ENCODE results near the gene IARS1. TPM values are rescaled to one million over a fixed set of nuclear protein-coding genes. Genes with fewer than 3 reads are reported as not detected.

IARS1 gene
- total and polyA plus RNA-seq, 3 donors from 2014 or later: 57.2 to 143 (median 112) TPM

- intact Hi-C loops (cut with DNase I; ENCODE audit: low total_unique reads): no loop called here
- H3K36me3 ChIP-seq (ENCODE audit: low read depth, missing control alignments): no peaks in the 10 kb centered on the region
Measured at GRCh38 chr9:92325269-92325990, 31.9 kb upstream of the IARS1 start, which contains the start of the genes CENPP and NOL8. TSS of gene CENPP (plus strand) at chr9:92325953. TSS of gene NOL8 (minus strand) at chr9:92325350. CDS start at chr9:92324161, 1,189 bp downstream.

GRCh38 chr9:92324889-92325268, 31.4 kb upstream of the IARS1 start:
- Histone ChIP-seq H3K4me1 (peaks cover 13% of the 10 kb centered on the region), H3K4me3 (peak overlapping the region; percentile 72 to 81), H3K27me3 (no peaks in the 10 kb centered on the region), H3K27ac (peak overlapping the region; percentile 94 to 97), H3K9me3 (no peaks in the 10 kb centered on the region), H3K36me3 (ENCODE audit: low read depth, missing control alignments) (no peaks in the 10 kb centered on the region)
- intact Hi-C loops (cut with DNase I; ENCODE audit: low total_unique reads): no loop called here
- WGBS, 2 donors: 0% methylated on average over 11 to 12 of the region's 12 CpGs
- DNase-seq: no peak
- TF ChIP-seq CTCF (IDR thresholded peaks at IDR 0.05) (no peak), POLR2A (IDR thresholded peaks at IDR 0.05) (no peak)

More at GRCh38 chr9:92325269-92325990, 31.9 kb upstream of the IARS1 start, which contains the start of the genes CENPP and NOL8:
- Histone ChIP-seq H3K4me1 (peaks cover 13% of the 10 kb centered on the region), H3K9me3 (no peaks in the 10 kb centered on the region), H3K27me3 (no peaks in the 10 kb centered on the region), H3K4me3 (peak within 1 kb of the TSS; percentile 72 to 81), H3K27ac (peak within 1 kb of the TSS; percentile 94 to 97)
- 0% methylated on average over 31 to 33 of the region's 55 CpGs for WGBS, 2 donors
- peak; percentile 94 for DNase-seq
- TF ChIP-seq CTCF (IDR thresholded peaks at IDR 0.05): peak in 1 of 3 experiments; percentile 16
- TF ChIP-seq POLR2A (IDR thresholded peaks at IDR 0.05): no peak

GRCh38 chr9:92324431-92324830, 30.9 kb upstream of the IARS1 start:
- 15 to 16% methylated on average over 2 of the region's 2 CpGs for WGBS, 2 donors
- no peak for DNase-seq
- TF ChIP-seq CTCF (IDR thresholded peaks at IDR 0.05) (no peak), POLR2A (IDR thresholded peaks at IDR 0.05) (no peak)
- intact Hi-C loops (cut with DNase I; ENCODE audit: low total_unique reads): no loop called here
- Histone ChIP-seq H3K4me3 (peak overlapping the region; percentile 72 to 81), H3K27me3 (no peaks in the 10 kb centered on the region), H3K9me3 (no peaks in the 10 kb centered on the region), H3K4me1 (peaks cover 13% of the 10 kb centered on the region), H3K36me3 (ENCODE audit: low read depth, missing control alignments) (no peaks in the 10 kb centered on the region), H3K27ac (no peak overlapping the region)

GRCh38 chr9:92315456-92315855, 22.0 kb upstream of the IARS1 start:
- Histone ChIP-seq H3K9me3 (no peaks in the 10 kb centered on the region), H3K27ac (no peak overlapping the region), H3K4me1 (no peaks in the 10 kb centered on the region), H3K36me3 (ENCODE audit: low read depth, missing control alignments) (no peaks in the 10 kb centered on the region), H3K27me3 (no peaks in the 10 kb centered on the region), H3K4me3 (no peak overlapping the region)
- 94 to 97% methylated on average over 5 of the region's 5 CpGs for WGBS, 2 donors
- no peak for DNase-seq
- intact Hi-C loops (cut with DNase I; ENCODE audit: low total_unique reads): no loop called here
- TF ChIP-seq POLR2A (IDR thresholded peaks at IDR 0.05) (no peak), CTCF (IDR thresholded peaks at IDR 0.05) (no peak)

GRCh38 chr9:92313624-92314012, 20.1 kb upstream of the IARS1 start:
- no peak for DNase-seq
- H3K4me3 ChIP-seq: no peak overlapping the region
- H3K36me3 ChIP-seq (ENCODE audit: low read depth, missing control alignments): no peaks in the 10 kb centered on the region
- WGBS, 2 donors: 67 to 70% methylated on average over 2 of the region's 2 CpGs
- H3K4me1 ChIP-seq: no peaks in the 10 kb centered on the region
- H3K9me3 ChIP-seq: no peaks in the 10 kb centered on the region
- H3K27ac ChIP-seq: no peak overlapping the region
- TF ChIP-seq CTCF (IDR thresholded peaks at IDR 0.05) (no peak), POLR2A (IDR thresholded peaks at IDR 0.05) (no peak)
- intact Hi-C loops (cut with DNase I; ENCODE audit: low total_unique reads): no loop called here
- H3K27me3 ChIP-seq: no peaks in the 10 kb centered on the region
